HG03520 (cell line): Measurements from ENCODE around the gene PROSER2.
"Not testable (repeated sequence)": the region's sequence is repeated elsewhere in the genome, so short reads cannot be mapped to it uniquely, and the experiment has no call there.

Experiments used
- ATAC-seq: cut with Tn5 transposase; IDR thresholded peaks from one replicate; pipeline ENCODE4 v1.9.1; 2021; ENCODE audit warnings: mild to moderate bottlenecking, moderate library complexity; ENCODE audit not compliant: unreplicated experiment

The PROSER2 gene

GRCh38 chr10:11830836-11831519 lies 7.8 kb downstream of the PROSER2 start:
- ATAC-seq = no peak

- ATAC-seq = no peak
Observed at GRCh38 chr10:11831520-11831951, 8.4 kb downstream of the PROSER2 start.

- no peak for ATAC-seq
Observed at GRCh38 chr10:11832042-11832441, 8.9 kb downstream of the PROSER2 start.

GRCh38 chr10:11835061-11835460 lies 11.9 kb downstream of the PROSER2 start:
- ATAC-seq = no peak

- ATAC-seq = no peak
Observed at GRCh38 chr10:11835704-11836103, 12.5 kb downstream of the PROSER2 start.

- no peak for ATAC-seq
Observed at GRCh38 chr10:11837372-11838161, 14.4 kb downstream of the PROSER2 start.

- no peak for ATAC-seq
Observed at GRCh38 chr10:11838298-11838852, 15.2 kb downstream of the PROSER2 start.

GRCh38 chr10:11841375-11841774 lies 18.2 kb downstream of the PROSER2 start:
- ATAC-seq = no peak

- no peak for ATAC-seq
Observed at GRCh38 chr10:11842411-11842810, 19.3 kb downstream of the PROSER2 start.

GRCh38 chr10:11845113-11845512 lies 22.0 kb downstream of the PROSER2 start:
- ATAC-seq = no peak

- no peak for ATAC-seq
Observed at GRCh38 chr10:11846542-11846941, 23.4 kb downstream of the PROSER2 start.

GRCh38 chr10:11849277-11849676 lies 26.1 kb downstream of the PROSER2 start:
- ATAC-seq = no peak

- ATAC-seq = no peak
Observed at GRCh38 chr10:11849911-11850310, 26.8 kb downstream of the PROSER2 start.

GRCh38 chr10:11851910-11852309 lies 28.8 kb downstream of the PROSER2 start:
- no peak for ATAC-seq

- ATAC-seq = not testable (repeated sequence)
Observed at GRCh38 chr10:11852637-11853036, 29.5 kb downstream of the PROSER2 start.

GRCh38 chr10:11853468-11853867 lies 30.3 kb downstream of the PROSER2 start:
- ATAC-seq = no peak

- ATAC-seq = no peak
Observed at GRCh38 chr10:11854301-11854700, 31.1 kb downstream of the PROSER2 start.

- no peak for ATAC-seq
Observed at GRCh38 chr10:11856089-11856488, 32.9 kb downstream of the PROSER2 start.

GRCh38 chr10:11856678-11857077 lies 33.5 kb downstream of the PROSER2 start:
- ATAC-seq = no peak

GRCh38 chr10:11858093-11858492 lies 34.9 kb downstream of the PROSER2 start:
- no peak for ATAC-seq

GRCh38 chr10:11861341-11861740 lies 38.2 kb downstream of the PROSER2 start:
- ATAC-seq = no peak
